Uterus (tissue), 2 donors: ENCODE data around the gene STAT4.

Experiments
- CTCF ChIP-seq, 4 experiments: fragments of 200-600 bp in 2 of 4; fragments of 450-650 bp in 2 of 4; sonication (generic) in 2 of 4; IDR thresholded peaks; one replicate each; pipeline ENCODE4 v1.5.1; 2016 to 2019; ENCODE audit warnings: antibody characterized with exemption in 4 of 4, mild to moderate bottlenecking in 2 of 4, moderate library complexity in 1 of 4
- POLR2A ChIP-seq, 2 donors: fragments of 450-650 bp; IDR thresholded peaks; one replicate each; pipeline ENCODE4 v1.6.1; 2016; ENCODE audit warnings: antibody characterized with exemption in 2 of 2, mild to moderate bottlenecking in 1 of 2, moderate library complexity in 1 of 2

DNA sequence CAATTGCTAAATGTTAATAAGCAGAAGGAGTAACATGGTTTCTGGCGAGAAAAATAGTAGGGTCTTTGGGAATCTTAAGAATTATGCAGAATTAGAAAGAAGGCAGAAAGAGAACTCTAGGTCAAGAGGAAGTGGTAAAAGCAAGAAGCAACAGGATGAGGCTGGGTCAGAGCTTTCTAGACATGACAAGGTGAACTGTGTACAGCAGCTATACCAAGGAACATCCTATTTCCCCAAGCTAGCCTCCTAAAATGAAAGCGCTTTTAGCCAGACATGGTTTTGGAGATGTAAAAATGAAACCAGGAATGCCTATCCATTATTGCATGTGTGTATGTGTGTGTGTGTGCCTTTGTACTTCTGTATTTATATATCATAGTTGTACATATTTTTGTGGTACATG is 94.6 kb downstream of the STAT4 start:
- no peak for TF ChIP-seq POLR2A (IDR thresholded peaks at IDR 0.05)
- TF ChIP-seq CTCF (IDR thresholded peaks at IDR 0.05) = no peak
